Fibroblast of skin of left quadriceps (primary cell): Measurements from ENCODE around the gene PHETA1.
"Not testable (repeated sequence)": the region's sequence is repeated elsewhere in the genome, so short reads cannot be mapped to it uniquely, and the experiment has no call there.

Experiments
- DNase-seq, 2 experiments: peaks; one replicate each; pipeline ENCODE4 v3.0.0-alpha.2; 2013; ENCODE audit warnings: low read depth in 2 of 2

The PHETA1 gene

GRCh38 chr12:111405149-111405858 is 36.4 kb upstream of the PHETA1 start:
- peak; percentile 83 to 88 for DNase-seq

- no peak for DNase-seq
Observed at GRCh38 chr12:111404362-111405148, 35.7 kb upstream of the PHETA1 start.

- DNase-seq = not testable (repeated sequence)
Observed at GRCh38 chr12:111402490-111402824, 33.6 kb upstream of the PHETA1 start.

GRCh38 chr12:111401167-111401605 is 32.3 kb upstream of the PHETA1 start:
- no peak for DNase-seq

- not testable (repeated sequence) for DNase-seq
Observed at GRCh38 chr12:111399741-111400404, 31.0 kb upstream of the PHETA1 start.

- DNase-seq = no peak
Observed at GRCh38 chr12:111398530-111398929, 29.6 kb upstream of the PHETA1 start.

- peak; percentile 45 to 49 for DNase-seq
Observed at GRCh38 chr12:111396726-111397445, 28.0 kb upstream of the PHETA1 start.

- not testable (repeated sequence) for DNase-seq
Observed at GRCh38 chr12:111396271-111396670, 27.4 kb upstream of the PHETA1 start.

GRCh38 chr12:111395336-111396187 is 26.7 kb upstream of the PHETA1 start:
- DNase-seq = no peak

- DNase-seq = no peak
Observed at GRCh38 chr12:111394480-111394879, 25.6 kb upstream of the PHETA1 start.

- no peak for DNase-seq
Observed at GRCh38 chr12:111393700-111394300, 24.9 kb upstream of the PHETA1 start.

- DNase-seq = no peak
Observed at GRCh38 chr12:111390910-111391309, 22.0 kb upstream of the PHETA1 start.

- DNase-seq = no peak
Observed at GRCh38 chr12:111389635-111390034, 20.7 kb upstream of the PHETA1 start.

GRCh38 chr12:111387747-111388323 is 18.9 kb upstream of the PHETA1 start:
- no peak for DNase-seq

- DNase-seq = no peak
Observed at GRCh38 chr12:111386885-111387284, 18.0 kb upstream of the PHETA1 start.

GRCh38 chr12:111384596-111384995 is 15.7 kb upstream of the PHETA1 start:
- no peak for DNase-seq

GRCh38 chr12:111379942-111380554 is 11.2 kb upstream of the PHETA1 start:
- DNase-seq = no peak

- no peak for DNase-seq
Observed at GRCh38 chr12:111377440-111377839, 8.5 kb upstream of the PHETA1 start.

- not testable (repeated sequence) for DNase-seq
Observed at GRCh38 chr12:111373231-111373630, 4.3 kb upstream of the PHETA1 start.
